HT1080 (cell line): ENCODE data around the gene LMTK2. TPM values are rescaled to one million over a fixed set of nuclear protein-coding genes. Genes with fewer than 3 reads are reported as not detected.
"Not testable (repeated sequence)": the region's sequence is repeated elsewhere in the genome, so short reads cannot be mapped to it uniquely, and the experiment has no call there.

Source experiments
- DNase-seq: peaks from one replicate; pipeline ENCODE4 v3.0.0-alpha.2; 2015; ENCODE audit warnings: low read depth
- total RNA-seq: library from RNA; depleted of rRNA; stranded (reverse); fragments of >200 nt; shearing (Covaris generic); gene quantifications from 2 replicates; pipeline ENCODE4 v1.2.3, GENCODE V29; 2014

Gene LMTK2
- total RNA-seq, 1 experiment from 2014 or later = 8.0 TPM

DNA sequence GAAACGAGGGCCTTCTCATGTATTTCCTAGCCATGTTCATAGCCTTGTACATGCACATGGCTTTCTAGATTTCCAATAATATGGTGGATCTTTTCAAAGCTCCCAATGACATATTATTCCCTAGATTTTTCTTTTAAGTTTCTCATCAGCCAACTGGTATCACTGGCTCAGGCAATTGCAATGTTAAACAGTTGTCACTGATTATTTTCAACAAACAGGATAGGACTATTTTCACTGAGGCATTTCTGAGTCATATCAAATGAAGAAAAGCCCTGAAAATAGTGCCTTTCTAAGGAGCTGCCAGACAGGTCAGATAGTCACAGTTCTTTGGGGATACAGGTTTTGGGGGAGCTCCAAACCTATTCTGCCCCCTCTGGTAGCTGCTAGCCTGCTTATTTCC lies 4.5 kb upstream of the LMTK2 start:
- DNase-seq = no peak

- no peak for DNase-seq
Observed at GRCh38 chr7:98105942-98106544, 619 bp upstream of the LMTK2 start.

DNA sequence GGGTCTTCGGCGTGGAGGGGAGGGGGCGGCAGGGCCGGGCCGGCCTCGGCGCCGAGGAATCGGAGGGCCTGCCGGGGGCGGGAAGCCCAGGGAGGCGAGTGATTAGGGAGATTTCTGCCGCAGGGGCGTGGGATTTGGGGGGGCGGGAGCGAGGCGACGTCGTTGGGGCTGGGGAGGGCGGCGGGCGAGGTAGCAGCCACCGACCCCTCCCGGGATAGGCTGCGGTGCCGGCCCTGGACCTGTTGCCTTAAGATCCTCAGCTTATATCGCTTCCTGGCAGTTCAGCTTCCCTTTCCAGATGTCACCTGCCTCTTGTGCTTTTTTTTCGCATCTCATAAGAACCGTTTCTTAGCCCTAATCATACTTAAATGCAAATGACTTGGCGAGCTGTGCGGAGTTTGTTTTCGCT lies 655 bp downstream of the LMTK2 start:
- no peak for DNase-seq

- DNase-seq = no peak
Observed at GRCh38 chr7:98110249-98111022, 3.8 kb downstream of the LMTK2 start.

DNA sequence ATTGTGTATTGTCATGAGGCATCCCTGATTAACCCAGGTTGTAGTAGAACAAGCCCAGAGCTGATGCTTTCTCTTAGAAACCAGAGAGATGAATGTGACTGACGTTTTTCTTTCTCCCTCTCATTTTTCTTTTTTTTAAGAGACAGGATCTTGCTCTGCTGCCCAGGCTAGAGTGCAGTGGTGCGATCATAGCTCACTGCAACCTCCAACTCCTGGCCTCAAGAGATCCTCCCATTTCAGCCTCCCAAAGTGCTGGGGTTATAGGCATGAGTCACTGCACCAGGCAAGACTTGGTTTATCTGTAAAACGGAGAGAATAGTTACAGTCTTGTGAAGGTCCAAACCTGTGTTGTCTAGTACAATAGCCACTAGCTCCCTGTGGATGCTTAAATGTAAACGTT lies 5.4 kb downstream of the LMTK2 start:
- DNase-seq = no peak

DNA sequence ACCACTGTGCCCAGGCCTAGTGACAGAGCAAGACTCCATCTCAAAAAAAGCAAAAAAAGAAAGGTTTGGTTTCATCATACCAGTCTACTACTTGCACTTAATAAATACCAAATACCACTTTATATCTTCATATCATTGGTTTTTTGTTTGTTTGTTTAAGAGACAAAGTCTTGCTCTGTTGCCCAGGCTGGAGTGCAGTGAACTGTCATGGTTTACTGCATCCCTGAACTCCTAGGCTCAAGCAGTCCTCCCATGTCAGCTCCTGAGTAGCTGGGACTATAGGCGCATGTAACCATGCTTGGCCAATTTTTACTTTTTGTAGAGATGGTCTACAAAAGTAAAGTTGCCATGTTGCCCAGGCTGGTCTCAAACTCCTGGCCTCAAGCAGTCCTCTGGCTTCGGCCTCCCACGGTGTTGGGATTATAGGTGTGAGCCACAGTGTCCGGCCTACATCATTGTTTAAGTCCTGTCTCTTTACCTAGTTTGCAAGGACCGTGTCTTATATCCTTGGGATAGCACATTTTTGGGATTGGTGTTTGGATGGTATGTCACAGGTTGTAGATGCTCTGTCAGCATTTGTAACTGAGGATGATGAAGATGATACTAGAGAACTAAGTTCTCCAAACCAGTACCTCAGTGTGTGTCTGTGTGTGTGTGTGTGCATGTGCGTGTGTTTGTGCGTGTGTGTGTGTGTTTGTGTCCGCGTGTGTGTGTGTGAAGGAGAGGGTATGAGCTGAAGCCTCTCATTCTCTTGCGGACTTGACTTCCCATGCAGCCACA lies 9.3 kb downstream of the LMTK2 start:
- no peak for DNase-seq

GRCh38 chr7:98116656-98117461 lies 10.2 kb downstream of the LMTK2 start:
- peak; percentile 14 for DNase-seq

DNA sequence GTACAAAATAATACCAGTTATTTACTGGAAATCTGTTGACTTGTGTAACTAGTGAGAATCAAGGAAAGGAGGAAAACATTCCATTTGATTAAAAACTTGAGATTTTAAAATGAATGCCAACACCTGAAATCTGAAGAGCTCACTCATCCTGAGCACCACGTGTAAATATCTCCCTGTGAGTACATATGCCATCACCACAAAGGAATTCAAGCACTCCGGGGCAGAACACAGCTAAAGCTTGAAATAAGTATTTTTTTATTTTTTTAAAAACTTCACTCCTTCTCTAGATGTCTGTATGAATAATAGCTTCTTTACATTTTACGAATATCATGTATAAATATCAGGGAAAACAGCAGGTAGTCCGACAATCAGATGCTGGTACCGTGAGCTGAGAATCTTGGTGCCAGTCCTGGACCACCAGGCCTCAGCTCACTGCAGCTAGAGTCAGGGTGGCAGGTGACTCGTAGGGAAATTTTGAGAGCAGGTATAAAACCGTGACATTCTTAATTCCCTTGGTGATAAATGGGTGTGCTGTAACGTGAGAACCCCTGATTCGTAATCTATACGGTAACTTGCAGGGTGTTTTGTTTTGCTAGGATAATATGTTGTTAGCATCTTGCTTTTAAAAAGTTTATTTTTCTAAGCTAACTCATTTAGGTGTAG lies 12.7 kb downstream of the LMTK2 start:
- DNase-seq = peak; percentile 68

DNA sequence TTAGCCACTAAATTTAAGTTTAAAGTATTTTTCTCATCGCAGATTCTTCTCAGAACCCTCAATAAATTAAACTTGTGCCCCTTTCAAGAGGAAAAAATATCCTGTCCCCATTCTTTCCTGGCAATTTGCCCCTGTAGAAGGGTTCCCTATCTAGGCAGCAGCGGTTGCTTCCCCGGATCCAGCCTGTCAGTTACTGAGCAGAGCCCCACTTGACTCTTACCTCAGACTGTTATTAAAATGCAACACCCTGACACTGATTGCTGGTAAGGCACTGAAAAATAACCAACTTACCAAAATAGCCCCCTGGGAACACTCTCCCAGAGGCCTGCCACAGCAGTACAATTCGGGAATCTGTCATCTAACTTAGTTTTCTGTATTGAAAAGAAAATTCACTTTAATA lies 13.9 kb downstream of the LMTK2 start:
- DNase-seq = no peak

DNA sequence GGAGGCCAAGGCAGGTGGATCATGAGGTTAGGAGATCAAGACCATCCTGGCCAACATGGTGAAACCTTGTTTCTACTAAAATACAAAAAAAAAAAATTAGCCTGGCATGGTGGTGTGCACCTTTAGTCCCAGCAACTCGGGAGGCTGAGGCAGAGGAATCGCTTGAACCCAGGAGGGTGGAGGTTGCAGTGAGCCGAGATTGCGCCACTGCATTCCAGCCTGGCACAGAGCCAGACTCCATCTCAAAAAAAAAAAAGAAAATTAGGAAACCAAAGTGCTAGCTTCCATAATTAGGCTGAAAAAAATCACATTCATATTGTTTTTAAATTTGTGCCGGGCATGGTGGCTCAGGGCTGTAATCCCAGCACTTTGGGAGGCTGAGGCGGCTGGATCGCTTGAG lies 14.7 kb downstream of the LMTK2 start:
- DNase-seq = not testable (repeated sequence)

DNA sequence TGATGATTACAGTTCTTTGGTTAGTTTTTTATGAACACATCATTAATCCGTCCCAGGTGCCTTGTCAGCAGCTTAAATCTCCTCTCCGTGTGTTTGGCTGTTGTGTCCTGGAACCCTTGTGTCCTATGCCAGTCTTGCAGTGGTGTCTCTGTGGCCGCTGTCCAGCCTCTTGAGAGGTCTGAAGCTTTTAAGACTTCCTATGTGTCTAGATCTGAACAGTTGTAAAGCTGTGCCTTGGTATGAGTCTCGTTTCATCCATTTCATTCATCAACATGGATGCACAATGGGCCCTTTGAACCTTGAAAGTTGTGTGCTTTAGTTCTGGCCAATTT lies 16.7 kb downstream of the LMTK2 start:
- no peak for DNase-seq

GRCh38 chr7:98125759-98126158 lies 19.1 kb downstream of the LMTK2 start:
- DNase-seq = no peak

- peak; percentile 41 for DNase-seq
Observed at GRCh38 chr7:98126311-98127142, 19.9 kb downstream of the LMTK2 start.

DNA sequence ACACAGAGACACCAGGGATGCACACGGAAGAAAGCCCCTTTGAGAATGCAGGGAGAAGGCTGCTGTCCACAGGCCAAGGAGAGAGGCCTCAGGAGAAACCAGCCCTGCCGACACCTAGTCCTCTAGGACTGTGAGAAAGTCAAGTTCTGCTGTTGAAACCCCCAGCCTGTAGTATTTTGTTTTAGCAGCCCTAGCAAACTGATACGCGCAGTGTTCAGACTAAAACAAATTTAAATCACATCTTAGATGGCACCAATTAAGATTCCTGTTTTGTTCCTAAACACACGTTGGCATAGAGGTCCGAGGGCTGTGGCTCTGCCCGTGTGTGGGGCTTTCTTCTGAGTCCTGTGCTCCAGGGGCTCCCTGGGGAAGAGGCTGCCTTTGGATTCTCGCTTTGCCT lies 21.7 kb downstream of the LMTK2 start:
- DNase-seq = no peak

DNA sequence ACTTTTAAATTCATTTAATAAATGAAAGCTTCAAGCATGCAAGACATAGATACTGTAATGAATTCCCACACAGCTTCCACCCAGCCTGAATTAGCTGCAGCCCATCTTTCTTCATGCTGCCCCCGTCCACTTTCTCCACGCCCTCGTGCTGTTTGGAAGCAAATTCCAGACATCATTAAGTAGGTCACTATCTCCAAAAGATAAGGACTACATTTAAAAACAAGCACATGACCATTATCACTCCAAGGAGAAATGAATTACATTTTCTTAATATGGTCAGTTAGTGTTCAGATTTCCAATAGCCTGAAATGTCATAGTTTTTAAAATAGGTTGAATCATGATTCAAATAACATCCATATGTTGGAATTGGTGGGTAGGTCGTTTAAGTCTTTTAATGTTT lies 24.3 kb downstream of the LMTK2 start:
- DNase-seq = no peak

- DNase-seq = peak; percentile 70
Observed at GRCh38 chr7:98133181-98133580, 26.5 kb downstream of the LMTK2 start.

GRCh38 chr7:98133621-98134303 lies 27.1 kb downstream of the LMTK2 start:
- peak; percentile 61 for DNase-seq

- DNase-seq = no peak
Observed at GRCh38 chr7:98134420-98135228, 28.0 kb downstream of the LMTK2 start.

GRCh38 chr7:98135984-98136383 lies 29.3 kb downstream of the LMTK2 start:
- no peak for DNase-seq
